Subcutaneous preadipocyte (primary cell): Measurements from ENCODE around the gene CBLN4. TPM values are rescaled to one million over a fixed set of nuclear protein-coding genes. Genes with fewer than 3 reads are reported as not detected.

ENCODE experiments used
- total RNA-seq: library from RNA; depleted of rRNA; stranded (reverse); fragments of >200 nt; gene quantifications from 2 replicates; pipeline ENCODE4 v1.2.3, GENCODE V29; 2012

CBLN4 gene
- not detected in 2 replicates for total RNA-seq

GRCh38 chr20:56005389-56005715 is at the start of gene CBLN4:
Gene CBLN4 (minus strand): TSS chr20:56005519. CDS start chr20:56004171, 1,348 bp downstream.

Other genes with a start within 250 kb of the CBLN4 start
- not detected in 2 replicates for gene MC3R, start 243.2 kb upstream of the CBLN4 start, total RNA-seq